Lower leg skin (tissue), 4 donors: ENCODE data around the gene GATA6. TPM values are rescaled to one million over a fixed set of nuclear protein-coding genes. Genes with fewer than 3 reads are reported as not detected.

ENCODE experiments used
- DNase-seq, 2 donors: peaks; one replicate each; pipeline ENCODE4 v3.0.0-alpha.2; 2019; ENCODE audit warnings: low spot score in 2 of 2
- H3K4me3 ChIP-seq: fragments of 200-600 bp; sonication (generic); 2 replicates; pipeline ENCODE4 v1.5.1; 2017; ENCODE audit warnings: mild to moderate bottlenecking, low read depth; ENCODE audit not compliant: poor library complexity, severe bottlenecking
- POLR2A ChIP-seq, 2 donors: fragments of 450-650 bp; IDR thresholded peaks; one replicate each; pipeline ENCODE4 v1.6.1; 2016 to 2017; ENCODE audit warnings: antibody characterized with exemption in 2 of 2, mild to moderate bottlenecking in 1 of 2, moderate library complexity in 1 of 2
- WGBS, 2 donors: methylation state at CpG; one replicate each; pipeline ENCODE4 v1.1.5; 2018; 5-methylcytosine and 5-hydroxymethylcytosine counted together
- intact Hi-C: fragments of 100-400 bp; cut with DNase I; formaldehyde crosslinking; loops from one replicate; pipeline ENCODE4 v1.15.0; 2023; ENCODE audit warnings: low total_unique reads
- total RNA-seq, 4 donors: library from RNA; depleted of rRNA; stranded (reverse); fragments of >200 nt; gene quantifications; one replicate each; pipeline ENCODE4 v1.1.0, GENCODE V29; 2016
- TF ChIP-seq, protein P1 (sequence below), 3 donors: fragments of 450-650 bp; IDR thresholded peaks; one replicate each; pipeline ENCODE4 v1.5.1; 2016; ENCODE audit warnings: antibody characterized with exemption in 3 of 3, mild to moderate bottlenecking in 3 of 3, moderate library complexity in 2 of 3

The GATA6 gene
- total RNA-seq, 4 donors from 2014 or later, result 0.65 to 6.7 (median 5.1) TPM

DNA sequence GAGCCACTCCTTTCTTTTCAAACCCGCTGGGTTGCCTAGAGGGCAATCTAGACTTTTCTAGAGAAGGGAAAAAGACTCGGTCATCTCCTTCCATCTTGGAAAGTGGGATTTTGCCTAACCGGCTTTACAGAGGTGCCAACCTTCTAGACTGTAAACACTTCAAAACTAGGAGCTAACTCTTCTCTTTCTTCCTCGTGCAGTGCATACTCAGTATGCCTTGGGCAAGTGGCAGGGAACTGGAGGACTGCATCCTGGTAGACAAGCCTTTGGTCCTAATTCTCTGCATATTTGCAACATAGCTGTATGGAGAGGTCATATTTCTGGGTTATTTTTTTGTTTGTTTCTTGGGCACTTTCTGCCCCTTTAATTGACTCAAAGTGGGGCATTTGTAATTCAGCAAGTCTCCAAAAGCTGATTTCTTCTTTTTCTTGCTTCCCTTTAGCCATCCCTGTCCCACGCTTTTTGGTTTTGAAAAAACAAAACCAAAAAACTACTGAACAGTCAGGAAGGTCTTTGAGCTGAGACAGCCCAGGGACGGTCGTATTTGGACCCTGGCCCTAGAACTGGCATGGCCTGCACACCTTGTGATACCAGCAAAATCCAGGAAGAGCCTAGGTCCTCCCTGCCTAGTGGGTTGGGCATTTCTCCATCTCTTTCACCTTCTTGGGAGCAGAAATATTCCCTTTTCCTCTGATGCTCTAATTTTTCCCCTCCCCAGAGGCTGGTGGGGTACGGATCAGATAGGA is 5.8 kb upstream of the GATA6 start:
- TF ChIP-seq, protein P1, sequence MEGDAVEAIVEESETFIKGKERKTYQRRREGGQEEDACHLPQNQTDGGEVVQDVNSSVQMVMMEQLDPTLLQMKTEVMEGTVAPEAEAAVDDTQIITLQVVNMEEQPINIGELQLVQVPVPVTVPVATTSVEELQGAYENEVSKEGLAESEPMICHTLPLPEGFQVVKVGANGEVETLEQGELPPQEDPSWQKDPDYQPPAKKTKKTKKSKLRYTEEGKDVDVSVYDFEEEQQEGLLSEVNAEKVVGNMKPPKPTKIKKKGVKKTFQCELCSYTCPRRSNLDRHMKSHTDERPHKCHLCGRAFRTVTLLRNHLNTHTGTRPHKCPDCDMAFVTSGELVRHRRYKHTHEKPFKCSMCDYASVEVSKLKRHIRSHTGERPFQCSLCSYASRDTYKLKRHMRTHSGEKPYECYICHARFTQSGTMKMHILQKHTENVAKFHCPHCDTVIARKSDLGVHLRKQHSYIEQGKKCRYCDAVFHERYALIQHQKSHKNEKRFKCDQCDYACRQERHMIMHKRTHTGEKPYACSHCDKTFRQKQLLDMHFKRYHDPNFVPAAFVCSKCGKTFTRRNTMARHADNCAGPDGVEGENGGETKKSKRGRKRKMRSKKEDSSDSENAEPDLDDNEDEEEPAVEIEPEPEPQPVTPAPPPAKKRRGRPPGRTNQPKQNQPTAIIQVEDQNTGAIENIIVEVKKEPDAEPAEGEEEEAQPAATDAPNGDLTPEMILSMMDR (IDR thresholded peaks at IDR 0.05), result no peak
- no peak for TF ChIP-seq POLR2A (IDR thresholded peaks at IDR 0.05)
- no peak overlapping the region for H3K4me3 ChIP-seq
- DNase-seq, result no peak
- WGBS, 2 donors, result 51 to 56% methylated on average over 8 of the region's 8 CpGs
- intact Hi-C loops, result no loop called here

DNA sequence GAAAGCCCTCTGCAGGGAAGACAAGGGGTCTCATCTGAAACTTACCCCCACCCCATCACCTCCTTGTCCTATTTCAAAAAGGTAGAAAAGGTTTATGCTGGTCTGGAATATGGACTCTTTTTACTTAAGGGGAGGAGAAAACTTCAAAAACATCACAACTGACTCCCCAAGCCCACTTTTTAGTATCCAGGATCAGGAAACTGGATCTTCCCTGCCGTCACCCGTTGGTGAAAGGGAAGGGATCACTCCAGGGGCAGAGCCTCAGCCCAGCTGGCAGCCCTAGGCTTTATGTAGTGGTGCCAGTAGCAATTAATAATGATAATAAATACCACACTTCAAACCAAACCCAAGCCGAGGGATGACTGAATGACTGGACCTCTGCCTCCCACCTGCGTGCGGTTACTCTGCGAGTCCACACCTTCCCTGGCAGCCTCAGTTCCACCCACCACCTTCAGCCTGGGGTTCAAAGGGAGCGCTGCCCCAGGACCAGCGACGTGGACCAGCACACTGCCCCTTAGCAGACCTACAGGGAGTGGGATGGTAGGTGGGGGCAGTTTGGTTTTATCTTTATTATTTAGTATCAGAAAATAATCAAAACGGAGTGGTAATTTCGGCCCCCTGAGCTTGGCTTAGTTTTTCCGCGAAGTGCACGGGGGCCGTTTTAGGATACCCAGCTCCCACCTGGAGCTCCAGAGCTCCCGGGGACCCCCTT is 4.9 kb upstream of the GATA6 start:
- intact Hi-C loops, result loop anchor here (5.0 kb wide), 1 partner anchor 393 kb away; no protein-coding TSS in a partner anchor
- H3K4me3 ChIP-seq, result no peak overlapping the region

DNA sequence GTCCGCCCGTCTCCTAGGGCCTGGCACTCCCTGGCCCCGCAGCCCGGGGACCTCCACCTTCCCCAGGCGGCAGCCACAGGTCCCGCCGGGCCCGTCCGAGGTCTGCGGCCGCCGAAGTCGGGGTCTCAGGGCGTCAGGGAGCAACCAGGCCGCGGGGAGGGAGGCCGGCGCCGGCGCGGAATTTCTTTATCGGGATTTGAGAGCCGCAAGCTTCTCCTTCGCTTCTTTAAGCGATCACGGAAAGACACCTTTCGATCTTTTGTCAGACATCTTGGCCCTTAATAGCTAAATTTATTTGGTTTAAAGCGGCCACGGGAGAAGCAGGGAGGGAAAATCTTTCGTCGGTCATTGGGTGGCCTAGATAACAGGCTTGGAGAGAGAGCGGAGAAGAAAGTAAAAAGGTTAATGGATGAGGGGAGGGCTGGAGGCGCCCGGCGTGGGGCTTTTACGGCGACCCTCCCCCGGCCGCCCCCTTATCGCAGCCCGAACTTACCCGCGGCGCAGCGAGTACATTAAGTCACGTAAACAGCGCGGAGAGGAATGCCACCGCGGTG is 4.3 kb upstream of the GATA6 start:
- intact Hi-C loops, result loop anchor here (5.0 kb wide), 1 partner anchor 392 kb away; no protein-coding TSS in a partner anchor
- peak in 1 of 2 donors; percentile 68 for DNase-seq
- no peak overlapping the region for H3K4me3 ChIP-seq
- WGBS, 2 donors, result 7 to 10% methylated on average over 48 to 49 of the region's 50 CpGs
- TF ChIP-seq POLR2A (IDR thresholded peaks at IDR 0.05), result no peak
- TF ChIP-seq, protein P1 (IDR thresholded peaks at IDR 0.05), result no peak

More for the DNA sequence above, 4.9 kb upstream of the GATA6 start:
- WGBS, 2 donors, result 14 to 22% methylated on average over 16 of the region's 16 CpGs
- DNase-seq, result peak in 1 of 2 donors; percentile 77
- TF ChIP-seq, protein P1 (IDR thresholded peaks at IDR 0.05), result no peak
- no peak for TF ChIP-seq POLR2A (IDR thresholded peaks at IDR 0.05)

DNA sequence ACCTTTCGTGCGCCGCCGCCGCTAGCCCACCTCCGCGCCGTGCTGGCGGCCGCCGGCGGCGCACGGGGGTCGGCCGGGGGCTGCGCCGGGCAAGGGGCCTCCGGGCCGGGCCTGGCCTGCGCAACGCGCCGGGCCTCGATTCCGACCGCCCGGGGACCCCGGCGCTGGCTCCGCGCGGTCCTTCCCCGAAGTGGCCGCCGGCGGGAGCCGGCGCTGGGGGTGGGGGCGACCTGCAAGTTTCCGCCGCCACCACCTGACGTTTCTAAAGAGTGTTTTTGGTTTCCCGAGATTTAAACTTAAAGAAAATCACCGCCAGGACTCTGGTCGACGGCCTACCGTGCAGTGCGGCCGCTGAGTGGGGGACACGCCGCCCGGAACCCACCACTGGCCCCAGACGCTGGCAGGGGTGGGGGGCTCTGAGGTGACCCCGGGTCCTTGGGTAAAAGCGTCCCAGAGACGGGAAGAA is 3.8 kb upstream of the GATA6 start:
- 14 to 18% methylated on average over 18 to 23 of the region's 57 CpGs for WGBS, 2 donors
- intact Hi-C loops, result loop anchor here (5.0 kb wide), 1 partner anchor 392 kb away; no protein-coding TSS in a partner anchor
- peak in 1 of 2 donors; percentile 52 for DNase-seq
- no peak for TF ChIP-seq POLR2A (IDR thresholded peaks at IDR 0.05)
- TF ChIP-seq, protein P1 (IDR thresholded peaks at IDR 0.05), result no peak
- no peak overlapping the region for H3K4me3 ChIP-seq

DNA sequence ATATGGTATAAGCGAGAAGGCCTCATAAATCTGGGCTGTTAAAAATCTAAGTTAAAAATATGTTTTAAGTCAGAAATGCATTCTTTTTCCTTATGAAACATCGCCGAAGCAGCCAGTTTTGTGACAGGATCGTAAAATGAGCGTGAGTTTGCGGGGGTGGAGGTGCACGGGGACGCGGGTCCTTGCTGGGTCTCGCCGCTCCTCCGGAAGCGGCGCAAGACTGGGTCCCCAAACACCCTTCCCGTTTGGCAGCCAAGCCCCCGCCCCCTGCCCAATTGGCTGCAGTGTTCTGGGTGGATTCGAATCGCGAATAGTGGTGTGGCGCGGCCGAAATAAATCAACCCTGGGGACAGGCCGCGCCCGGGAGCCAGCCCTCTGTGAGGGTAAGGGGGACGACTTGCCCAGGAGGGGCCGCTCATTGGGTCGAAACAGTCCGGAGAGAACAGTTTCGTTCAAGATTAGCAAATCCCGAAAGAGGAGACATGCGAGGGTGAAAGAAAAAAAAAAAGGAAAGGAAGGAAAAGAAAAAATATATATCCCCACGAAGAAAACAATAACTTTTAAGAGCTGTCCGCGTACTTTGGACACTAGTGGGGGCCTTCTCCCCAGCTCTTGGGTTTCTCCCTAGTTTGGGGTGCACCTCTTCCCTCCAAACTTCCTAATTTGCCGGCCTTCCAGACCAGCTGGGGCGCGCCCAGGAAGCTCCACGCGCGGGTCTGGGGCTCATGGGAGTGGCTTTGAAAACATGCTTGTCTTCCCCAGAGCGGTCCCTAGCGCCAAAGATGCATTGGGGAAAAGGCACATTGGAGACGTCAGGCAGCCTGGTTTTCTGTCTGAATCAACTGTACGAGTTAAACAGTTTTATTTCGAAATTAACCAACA is 3.1 kb upstream of the GATA6 start:
- WGBS, 2 donors, result 13 to 14% methylated on average over 46 of the region's 46 CpGs
- intact Hi-C loops, result loop anchor here (5.0 kb wide), 1 partner anchor 391 kb away; no protein-coding TSS in a partner anchor
- no peak overlapping the region for H3K4me3 ChIP-seq
- TF ChIP-seq, protein P1 (IDR thresholded peaks at IDR 0.05), result no peak
- TF ChIP-seq POLR2A (IDR thresholded peaks at IDR 0.05), result no peak
- peak in 1 of 2 donors; percentile 82 for DNase-seq
